HuH-7.5 (cell line): ENCODE results near the gene PRDX2.
"Not testable (repeated sequence)": the region's sequence is repeated elsewhere in the genome, so short reads cannot be mapped to it uniquely, and the experiment has no call there.

Experiments used
- DNase-seq: peaks from one replicate; pipeline ENCODE4 v3.0.0; 2011; ENCODE audit warnings: low spot score

Gene PRDX2

GRCh38 chr19:12825254-12826131 lies 23.9 kb upstream of the PRDX2 start:
- DNase-seq = peak; percentile 82

- no peak for DNase-seq
Observed at GRCh38 chr19:12821761-12822160, 20.2 kb upstream of the PRDX2 start.

GRCh38 chr19:12817810-12818209 lies 16.2 kb upstream of the PRDX2 start:
- not testable (repeated sequence) for DNase-seq

- not testable (repeated sequence) for DNase-seq
Observed at GRCh38 chr19:12817188-12817587, 15.6 kb upstream of the PRDX2 start.

- DNase-seq = no peak
Observed at GRCh38 chr19:12815088-12815487, 13.5 kb upstream of the PRDX2 start.

GRCh38 chr19:12806242-12807081 lies 4.9 kb upstream of the PRDX2 start, which contains the start of gene RNASEH2A:
RNASEH2A (plus strand) TSS chr19:12806584; CDS start chr19:12806674, 90 bp downstream.
- DNase-seq = peak; percentile 96

GRCh38 chr19:12804051-12804450 lies 2.5 kb upstream of the PRDX2 start:
- DNase-seq = no peak

- DNase-seq = no peak
Observed at GRCh38 chr19:12802267-12803106, 887 bp upstream of the PRDX2 start.

GRCh38 chr19:12800923-12801465 lies 606 bp downstream of the PRDX2 start:
- no peak for DNase-seq

GRCh38 chr19:12800466-12800770 lies 1.2 kb downstream of the PRDX2 start:
- no peak for DNase-seq

- DNase-seq = no peak
Observed at GRCh38 chr19:12799742-12800465, 1.7 kb downstream of the PRDX2 start.

GRCh38 chr19:12797607-12798006 lies 4.0 kb downstream of the PRDX2 start:
- DNase-seq = not testable (repeated sequence)

- DNase-seq = no peak
Observed at GRCh38 chr19:12797141-12797587, 4.4 kb downstream of the PRDX2 start.

GRCh38 chr19:12796146-12797071 lies 5.2 kb downstream of the PRDX2 start:
- peak; percentile 84 for DNase-seq

- DNase-seq = no peak
Observed at GRCh38 chr19:12794971-12795381, 6.6 kb downstream of the PRDX2 start.

- DNase-seq = no peak
Observed at GRCh38 chr19:12794196-12794941, 7.2 kb downstream of the PRDX2 start.

- DNase-seq = peak; percentile 98
Observed at GRCh38 chr19:12793290-12794195, 8.1 kb downstream of the PRDX2 start.

GRCh38 chr19:12792853-12793289 lies 8.7 kb downstream of the PRDX2 start:
- no peak for DNase-seq
